Parathyroid adenoma (tissue), 2 donors: ENCODE data around the gene TIMP2.

Source experiments
- H2AFZ ChIP-seq: fragments of 300-600 bp; sonication (generic); one replicate; pipeline ENCODE4 v1.7.0; 2017; ENCODE audit warnings: antibody characterized with exemption, mild to moderate bottlenecking
- H3K27ac ChIP-seq: fragments of 300-600 bp; sonication (generic); one replicate; pipeline ENCODE4 v1.7.0; 2017
- H3K27me3 ChIP-seq: fragments of 300-600 bp; sonication (generic); one replicate; pipeline ENCODE4 v1.7.0; 2017; ENCODE audit warnings: low read length; ENCODE audit not compliant: control insufficient read depth, insufficient read depth
- H3K36me3 ChIP-seq: fragments of 300-600 bp; sonication (generic); one replicate; pipeline ENCODE4 v1.7.0; 2017; ENCODE audit warnings: low read length; ENCODE audit not compliant: control insufficient read depth, insufficient read depth
- H3K4me1 ChIP-seq: fragments of 300-600 bp; sonication (generic); one replicate; pipeline ENCODE4 v1.7.0; 2017; ENCODE audit warnings: control low read depth
- H3K4me2 ChIP-seq: fragments of 300-600 bp; sonication (generic); one replicate; pipeline ENCODE4 v1.7.0; 2017; ENCODE audit warnings: low read length
- H3K4me3 ChIP-seq: fragments of 300-600 bp; sonication (generic); one replicate; pipeline ENCODE4 v1.7.0; 2017; ENCODE audit warnings: low read depth, low read length
- H3K79me2 ChIP-seq: fragments of 300-600 bp; sonication (generic); one replicate; pipeline ENCODE4 v1.7.0; 2017; ENCODE audit warnings: control low read depth
- H3K9ac ChIP-seq: fragments of 300-600 bp; sonication (generic); one replicate; pipeline ENCODE4 v1.7.0; 2017; ENCODE audit warnings: mild to moderate bottlenecking
- H3K9me3 ChIP-seq: fragments of 300-600 bp; sonication (generic); one replicate; pipeline ENCODE4 v1.7.0; 2017; ENCODE audit warnings: low read length; ENCODE audit not compliant: control insufficient read depth
- CTCF ChIP-seq: fragments of 300-600 bp; sonication (generic); IDR thresholded peaks from one replicate; pipeline ENCODE4 v1.7.0; 2017; ENCODE audit warnings: antibody characterized with exemption, mild to moderate bottlenecking
- donor health status: primary hyperparathyroidism.

The TIMP2 gene

DNA sequence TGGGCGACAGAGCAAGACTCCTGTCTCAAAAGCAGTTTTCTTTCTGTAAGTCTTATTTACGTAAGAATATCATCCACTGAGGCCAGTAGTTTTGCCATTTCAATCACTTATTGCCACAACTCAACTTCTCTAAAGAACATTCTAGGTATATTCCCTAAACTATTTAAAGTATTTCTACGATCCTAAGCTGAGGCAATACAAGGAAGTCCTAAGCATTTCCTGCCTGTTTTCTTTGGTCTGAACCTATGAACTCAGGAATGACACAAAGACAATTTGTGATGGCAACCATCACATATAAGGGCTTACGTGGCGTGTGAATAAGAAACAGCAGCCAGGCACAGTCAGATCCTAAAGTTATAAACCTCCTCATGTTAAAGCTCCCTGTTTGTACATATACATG, 98.8 kb downstream of the TIMP2 start:
- H3K27ac ChIP-seq, result no peak overlapping the region
- H3K4me1 ChIP-seq, result no peaks in the 10 kb centered on the region
- no peak overlapping the region for H3K4me3 ChIP-seq
- TF ChIP-seq CTCF, result no peak
- H3K9ac ChIP-seq, result no peak overlapping the region
- H3K36me3 ChIP-seq, result no peaks in the 10 kb centered on the region
- peaks cover 42% of the 10 kb centered on the region for H3K79me2 ChIP-seq
- no peak overlapping the region for H3K4me2 ChIP-seq
- H2AFZ ChIP-seq, result no peak overlapping the region
- H3K9me3 ChIP-seq, result no peaks in the 10 kb centered on the region
- no peaks in the 10 kb centered on the region for H3K27me3 ChIP-seq

GRCh38 chr17:78825696-78826095, 99.5 kb downstream of the TIMP2 start:
- no peak for TF ChIP-seq CTCF
- peaks cover 36% of the 10 kb centered on the region for H3K79me2 ChIP-seq
- no peak overlapping the region for H3K4me3 ChIP-seq
- H3K9me3 ChIP-seq, result no peaks in the 10 kb centered on the region
- H3K36me3 ChIP-seq, result no peaks in the 10 kb centered on the region
- H2AFZ ChIP-seq, result no peak overlapping the region
- H3K4me1 ChIP-seq, result no peaks in the 10 kb centered on the region
- no peak overlapping the region for H3K27ac ChIP-seq
- H3K9ac ChIP-seq, result no peak overlapping the region
- no peak overlapping the region for H3K4me2 ChIP-seq
- H3K27me3 ChIP-seq, result no peaks in the 10 kb centered on the region

- no peaks in the 10 kb centered on the region for H3K27me3 ChIP-seq
- H3K4me3 ChIP-seq, result no peak overlapping the region
- no peak for TF ChIP-seq CTCF
- H3K79me2 ChIP-seq, result peaks cover 21% of the 10 kb centered on the region
- H2AFZ ChIP-seq, result no peak overlapping the region
- H3K9ac ChIP-seq, result no peak overlapping the region
- H3K4me1 ChIP-seq, result no peaks in the 10 kb centered on the region
- no peaks in the 10 kb centered on the region for H3K36me3 ChIP-seq
- no peak overlapping the region for H3K4me2 ChIP-seq
- H3K9me3 ChIP-seq, result no peaks in the 10 kb centered on the region
- no peak overlapping the region for H3K27ac ChIP-seq
These were observed 100.9 kb downstream of the TIMP2 start for GRCh38 chr17:78824240-78824639.

DNA sequence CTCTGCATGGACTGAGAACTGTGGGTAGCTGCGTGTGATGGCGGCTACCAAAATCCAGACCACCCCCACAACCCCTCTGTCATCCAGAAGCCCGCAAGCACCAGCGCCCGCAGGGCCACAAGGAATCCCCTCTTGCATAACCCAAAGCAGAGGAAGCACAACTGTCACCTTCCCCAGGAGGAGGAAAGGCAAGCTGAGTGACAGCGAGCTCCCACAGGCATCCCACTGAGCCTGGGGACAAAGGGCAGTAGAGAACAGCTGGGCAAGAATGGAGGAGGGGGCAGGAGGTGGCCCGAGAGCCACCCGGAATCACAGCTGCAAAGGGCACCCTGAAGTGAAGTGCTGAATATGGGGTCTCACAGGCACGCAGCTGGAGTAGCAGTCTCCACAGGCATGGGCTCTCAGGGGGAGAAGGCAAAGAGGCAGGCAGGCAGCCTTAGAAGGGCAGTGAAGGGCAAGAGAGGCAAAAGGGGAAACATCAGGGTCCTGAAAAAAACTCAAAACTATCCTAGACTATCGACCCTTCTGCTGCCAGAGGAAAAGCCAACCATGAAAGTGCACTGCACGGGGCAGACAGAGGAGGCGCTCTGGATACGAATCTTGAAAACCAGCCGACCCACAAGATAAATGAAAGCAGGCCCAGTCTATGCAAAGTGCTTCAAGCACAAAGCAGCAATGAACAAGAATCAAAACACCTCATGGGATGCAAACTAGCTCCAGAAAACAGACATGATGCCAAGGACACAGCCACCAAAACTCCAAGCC, 101.7 kb downstream of the TIMP2 start:
- no peak overlapping the region for H3K27ac ChIP-seq
- H3K36me3 ChIP-seq, result no peaks in the 10 kb centered on the region

More for the DNA sequence above, 101.7 kb downstream of the TIMP2 start:
- Histone ChIP-seq H3K4me2 (no peak overlapping the region), H3K27me3 (no peaks in the 10 kb centered on the region), H2AFZ (no peak overlapping the region), H3K9ac (no peak overlapping the region), H3K9me3 (no peaks in the 10 kb centered on the region), H3K4me3 (no peak overlapping the region), H3K79me2 (peaks cover 16% of the 10 kb centered on the region), H3K4me1 (no peaks in the 10 kb centered on the region)
- no peak for TF ChIP-seq CTCF
